ENCODE data around the gene TSPAN15.

TSPAN15 gene

DNA sequence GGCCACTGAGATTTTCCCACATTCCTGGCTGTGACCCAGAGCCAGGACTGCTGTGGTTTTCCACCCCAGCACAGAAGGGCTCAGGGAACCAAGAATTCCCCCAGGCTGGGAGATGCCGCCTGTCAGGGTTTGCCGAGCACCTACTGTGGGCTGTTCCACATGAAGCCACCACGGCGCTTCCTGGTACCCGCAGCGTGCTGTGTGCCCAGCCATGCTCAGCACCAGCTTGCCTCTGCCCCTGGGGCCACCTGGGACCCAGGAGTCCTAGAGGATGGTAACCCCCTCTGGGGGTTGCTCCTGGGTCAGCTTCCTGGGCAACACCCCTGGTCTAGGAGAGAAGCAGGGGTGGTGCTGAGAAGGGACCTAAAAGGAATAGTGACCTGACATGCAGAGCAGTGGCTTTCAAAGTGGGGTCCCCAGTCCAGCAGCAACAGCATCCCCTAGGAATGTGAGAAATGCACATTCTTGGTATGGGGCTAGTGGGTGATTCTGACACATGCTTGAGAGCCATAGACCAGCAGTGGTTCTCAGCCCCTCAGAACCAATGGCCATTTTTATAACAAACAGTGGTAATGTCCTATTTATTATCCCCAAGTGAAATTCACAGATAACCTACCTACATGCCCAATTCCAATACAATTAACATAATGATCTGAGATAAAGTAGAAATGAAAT, 53.4 kb downstream of the TSPAN15 start:
- TF ChIP-seq, protein P1, sequence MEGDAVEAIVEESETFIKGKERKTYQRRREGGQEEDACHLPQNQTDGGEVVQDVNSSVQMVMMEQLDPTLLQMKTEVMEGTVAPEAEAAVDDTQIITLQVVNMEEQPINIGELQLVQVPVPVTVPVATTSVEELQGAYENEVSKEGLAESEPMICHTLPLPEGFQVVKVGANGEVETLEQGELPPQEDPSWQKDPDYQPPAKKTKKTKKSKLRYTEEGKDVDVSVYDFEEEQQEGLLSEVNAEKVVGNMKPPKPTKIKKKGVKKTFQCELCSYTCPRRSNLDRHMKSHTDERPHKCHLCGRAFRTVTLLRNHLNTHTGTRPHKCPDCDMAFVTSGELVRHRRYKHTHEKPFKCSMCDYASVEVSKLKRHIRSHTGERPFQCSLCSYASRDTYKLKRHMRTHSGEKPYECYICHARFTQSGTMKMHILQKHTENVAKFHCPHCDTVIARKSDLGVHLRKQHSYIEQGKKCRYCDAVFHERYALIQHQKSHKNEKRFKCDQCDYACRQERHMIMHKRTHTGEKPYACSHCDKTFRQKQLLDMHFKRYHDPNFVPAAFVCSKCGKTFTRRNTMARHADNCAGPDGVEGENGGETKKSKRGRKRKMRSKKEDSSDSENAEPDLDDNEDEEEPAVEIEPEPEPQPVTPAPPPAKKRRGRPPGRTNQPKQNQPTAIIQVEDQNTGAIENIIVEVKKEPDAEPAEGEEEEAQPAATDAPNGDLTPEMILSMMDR (conservative IDR thresholded peaks at IDR 0.05) = no peak
- H3K27ac ChIP-seq = no peak overlapping the region

DNA sequence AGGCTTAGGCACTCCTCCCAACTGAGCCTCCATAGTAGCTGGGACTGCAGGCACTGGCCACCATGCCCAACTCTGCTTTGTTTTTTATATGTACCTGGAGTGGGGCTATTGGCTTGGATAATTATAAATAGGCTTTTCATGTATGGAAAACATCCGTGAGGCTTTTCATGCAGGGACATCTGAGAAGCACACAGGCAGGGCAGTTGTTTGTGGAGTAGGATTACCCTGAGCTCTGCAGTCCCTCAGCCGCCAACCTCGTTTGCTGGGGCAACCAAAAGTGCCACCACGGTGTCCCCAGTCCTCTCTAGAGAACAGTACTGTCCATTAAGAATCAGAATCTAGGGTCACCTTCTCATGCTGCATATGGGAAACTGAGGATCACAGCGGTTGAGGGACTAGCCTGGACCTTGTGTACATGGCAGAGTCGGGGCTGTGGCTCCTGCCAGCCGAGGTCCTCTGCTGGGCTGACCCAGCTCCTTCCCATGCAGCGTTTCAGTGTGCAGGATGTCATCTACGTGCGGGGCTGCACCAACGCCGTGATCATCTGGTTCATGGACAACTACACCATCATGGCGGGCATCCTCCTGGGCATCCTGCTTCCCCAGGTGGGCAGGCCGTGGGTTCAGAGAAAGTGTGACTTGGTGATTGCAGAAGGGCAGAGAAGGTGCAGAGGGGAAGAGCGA, 54.5 kb downstream of the TSPAN15 start:
- TF ChIP-seq, protein P1 (conservative IDR thresholded peaks at IDR 0.05) = no peak
- H3K27ac ChIP-seq = no peak overlapping the region

DNA sequence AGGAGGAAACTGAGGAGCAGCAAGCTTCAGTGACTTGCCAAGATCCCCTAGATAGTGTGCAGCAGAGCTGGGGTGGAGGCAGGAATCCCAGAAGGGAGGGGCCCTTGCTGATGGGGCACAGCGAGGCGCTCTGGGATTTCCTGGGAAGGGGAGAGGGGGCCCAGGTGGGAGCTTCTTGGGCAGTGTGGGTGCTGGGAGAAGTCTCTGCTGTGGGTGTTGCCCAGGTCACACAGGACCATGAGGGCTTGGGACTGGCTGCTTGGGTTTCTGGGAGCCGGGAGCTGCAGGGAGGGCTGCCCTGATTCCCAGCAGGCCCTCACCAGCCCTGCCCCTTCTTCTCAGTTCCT, 55.2 kb downstream of the TSPAN15 start:
- H3K27ac ChIP-seq = peak overlapping the region; percentile 76
- TF ChIP-seq, protein P1 (conservative IDR thresholded peaks at IDR 0.05) = no peak

DNA sequence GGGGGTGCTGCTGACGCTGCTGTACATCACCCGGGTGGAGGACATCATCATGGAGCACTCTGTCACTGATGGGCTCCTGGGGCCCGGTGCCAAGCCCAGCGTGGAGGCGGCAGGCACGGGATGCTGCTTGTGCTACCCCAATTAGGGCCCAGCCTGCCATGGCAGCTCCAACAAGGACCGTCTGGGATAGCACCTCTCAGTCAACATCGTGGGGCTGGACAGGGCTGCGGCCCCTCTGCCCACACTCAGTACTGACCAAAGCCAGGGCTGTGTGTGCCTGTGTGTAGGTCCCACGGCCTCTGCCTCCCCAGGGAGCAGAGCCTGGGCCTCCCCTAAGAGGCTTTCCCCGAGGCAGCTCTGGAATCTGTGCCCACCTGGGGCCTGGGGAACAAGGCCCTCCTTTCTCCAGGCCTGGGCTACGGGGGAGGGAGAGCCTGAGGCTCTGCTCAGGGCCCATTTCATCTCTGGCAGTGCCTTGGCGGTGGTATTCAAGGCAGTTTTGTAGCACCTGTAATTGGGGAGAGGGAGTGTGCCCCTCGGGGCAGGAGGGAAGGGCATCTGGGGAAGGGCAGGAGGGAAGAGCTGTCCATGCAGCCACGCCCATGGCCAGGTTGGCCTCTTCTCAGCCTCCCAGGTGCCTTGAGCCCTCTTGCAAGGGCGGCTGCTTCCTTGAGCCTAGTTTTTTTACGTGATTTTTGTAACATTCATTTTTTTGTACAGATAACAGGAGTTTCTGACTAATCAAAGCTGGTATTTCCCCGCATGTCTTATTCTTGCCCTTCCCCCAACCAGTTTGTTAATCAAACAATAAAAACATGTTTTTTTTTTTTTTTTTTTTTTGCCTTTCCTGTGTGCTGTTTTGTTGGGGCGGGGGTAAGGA, 55.8 kb downstream of the TSPAN15 start:
- peak overlapping the region; percentile 76 for H3K27ac ChIP-seq
- TF ChIP-seq, protein P1 (conservative IDR thresholded peaks at IDR 0.05) = no peak

DNA sequence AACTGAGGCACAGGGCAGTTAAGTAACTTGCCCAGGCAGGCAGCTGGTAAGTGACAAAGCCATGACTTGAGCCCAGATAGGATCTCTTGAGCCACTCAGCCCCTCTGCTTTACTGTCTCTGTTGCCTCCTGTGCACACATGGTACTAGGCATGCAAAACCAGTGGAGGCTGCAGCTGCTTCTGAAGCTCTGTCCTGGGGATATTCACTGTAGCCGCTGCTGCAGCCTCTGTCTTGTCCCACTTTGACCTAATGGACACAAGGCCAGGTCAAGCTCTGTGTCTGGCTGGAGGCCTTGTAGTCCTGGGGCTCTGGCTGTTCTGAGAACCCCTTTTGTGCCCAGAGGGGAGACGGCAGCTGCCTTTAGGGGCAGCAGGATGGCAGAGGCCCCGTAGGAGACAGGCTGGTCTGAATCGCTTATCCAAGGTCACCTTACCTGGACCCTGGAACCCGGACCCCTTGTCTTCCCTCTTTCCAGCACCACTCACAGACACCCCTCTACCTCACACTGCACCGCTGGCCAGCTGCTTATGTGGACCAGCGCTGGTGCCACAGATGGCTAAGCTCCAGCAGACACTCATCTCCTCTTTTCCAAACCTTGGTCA, 57.6 kb downstream of the TSPAN15 start:
- H3K27ac ChIP-seq = no peak overlapping the region
- TF ChIP-seq, protein P1 (conservative IDR thresholded peaks at IDR 0.05) = no peak

DNA sequence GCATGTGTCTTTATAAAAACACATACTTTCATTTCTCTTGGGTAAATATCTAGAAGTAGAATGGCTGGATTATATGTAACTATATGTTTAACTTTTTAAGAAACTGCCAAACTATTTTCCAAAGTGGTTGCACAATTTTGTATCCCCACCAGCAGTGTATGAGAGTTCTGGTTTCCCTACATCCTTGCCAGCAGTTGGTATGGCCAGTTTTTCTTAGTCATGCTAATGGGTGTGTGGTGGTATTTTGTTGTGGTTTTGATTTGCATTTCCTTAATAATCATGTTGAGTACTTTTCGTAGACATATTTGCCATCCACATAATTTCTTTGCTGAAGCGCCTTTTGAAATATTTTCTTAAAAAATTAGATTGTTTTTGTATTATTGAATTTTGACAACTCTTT, 61.6 kb downstream of the TSPAN15 start:
- H3K27ac ChIP-seq = no peak overlapping the region
- TF ChIP-seq, protein P1 (conservative IDR thresholded peaks at IDR 0.05) = no peak

DNA sequence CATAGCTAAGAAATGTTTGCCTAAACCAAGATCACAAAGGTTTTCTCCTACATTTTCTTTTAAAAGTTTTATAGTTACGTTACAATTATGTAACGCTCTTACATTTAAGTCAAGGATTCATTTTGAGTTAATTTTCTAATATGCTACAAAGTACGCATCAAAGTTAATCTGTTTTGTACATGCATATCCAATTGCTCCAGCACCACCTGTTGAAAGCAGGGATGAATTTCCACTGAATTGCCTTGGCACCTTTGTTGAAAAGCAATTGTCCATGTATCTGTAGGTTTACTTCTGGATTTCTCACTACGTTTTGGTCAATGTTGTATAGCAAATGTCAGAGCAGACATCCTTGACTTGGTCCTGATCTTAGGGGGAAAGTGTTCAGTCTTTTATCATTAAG, 62.4 kb downstream of the TSPAN15 start:
- H3K27ac ChIP-seq = no peak overlapping the region
- TF ChIP-seq, protein P1 (conservative IDR thresholded peaks at IDR 0.05) = peak; percentile 26; the same call in 1 of the 2 replicates

Measured in VCaP (cell line).